Gastroesophageal sphincter (tissue), 4 donors: ENCODE data around the gene RBM6. TPM values are rescaled to one million over a fixed set of nuclear protein-coding genes. Genes with fewer than 3 reads are reported as not detected.

ENCODE experiments used
- ATAC-seq: fragments of 150-250 bp; one replicate; pipeline ENCODE4 v1.9.1; 2016; ENCODE audit warnings: mild to moderate bottlenecking, moderate library complexity
- H3K27ac ChIP-seq, 4 donors: fragments of 200-600 bp; sonication (generic) in 3 of 4; 1 replicate in 3 of 4; 2 replicates in 1 of 4; pipeline ENCODE4 v1.5.1; 2016 to 2019
- H3K27me3 ChIP-seq: fragments of 200-600 bp; sonication (generic); one replicate; pipeline ENCODE4 v1.5.1; 2019
- H3K36me3 ChIP-seq, 2 donors: fragments of 200-600 bp; sonication (generic); one replicate each; pipeline ENCODE4 v1.5.1; 2019; ENCODE audit warnings: control low read depth in 1 of 2
- H3K4me1 ChIP-seq, 3 donors: fragments of 200-600 bp; sonication (generic); 1 replicate in 2 of 3; 2 replicates in 1 of 3; pipeline ENCODE4 v1.5.1; 2016 to 2019; ENCODE audit warnings: control low read depth in 2 of 3
- H3K4me3 ChIP-seq, 2 donors: fragments of 200-600 bp; sonication (generic); one replicate each; pipeline ENCODE4 v1.5.1; 2019; ENCODE audit warnings: mild to moderate bottlenecking in 1 of 2, moderate library complexity in 1 of 2
- H3K9me3 ChIP-seq, 3 donors: fragments of 200-600 bp; sonication (generic); one replicate each; pipeline ENCODE4 v1.5.1; 2017 to 2019; ENCODE audit warnings: control low read depth in 2 of 3
- EP300 ChIP-seq: sonication (generic); formaldehyde crosslinking; IDR thresholded peaks from one replicate; pipeline ENCODE4 v1.6.1; 2017; ENCODE audit warnings: antibody characterized with exemption, mild to moderate bottlenecking
- POLR2A ChIP-seq, 2 donors: fragments of 450-650 bp; IDR thresholded peaks; one replicate each; pipeline ENCODE4 v1.6.1; 2017; ENCODE audit warnings: antibody characterized with exemption in 2 of 2, mild to moderate bottlenecking in 2 of 2, moderate library complexity in 1 of 2
- POLR2AphosphoS5 ChIP-seq: sonication (generic); formaldehyde crosslinking; IDR thresholded peaks from one replicate; pipeline ENCODE4 v1.6.1; 2017; ENCODE audit warnings: antibody characterized with exemption
- WGBS, 2 donors: methylation state at CpG; one replicate each; pipeline ENCODE4 v1.1.5; 2018; ENCODE audit warnings: low coverage in 1 of 2; 5-methylcytosine and 5-hydroxymethylcytosine counted together
- total RNA-seq, 4 donors: library from RNA; depleted of rRNA; stranded (reverse); fragments of >200 nt; gene quantifications; one replicate each; pipeline ENCODE4 v1.1.0, GENCODE V29; 2016
- TF ChIP-seq, protein P1 (sequence below), 4 experiments: fragments of 200-600 bp in 2 of 4; fragments of 450-650 bp in 2 of 4; sonication (generic) in 1 of 4; IDR thresholded peaks; one replicate each; pipeline ENCODE4 v1.5.1; 2017 to 2019; ENCODE audit warnings: antibody characterized with exemption in 4 of 4, mild to moderate bottlenecking in 2 of 4, moderate library complexity in 2 of 4

Gene RBM6
- total RNA-seq, 4 donors from 2014 or later = 39.0 to 135 (median 84.2) TPM

GRCh38 chr3:49984394-49984793 is 44.4 kb downstream of the RBM6 start:
- TF ChIP-seq POLR2A (IDR thresholded peaks at IDR 0.05) = no peak
- TF ChIP-seq EP300 = no peak
- TF ChIP-seq, protein P1, sequence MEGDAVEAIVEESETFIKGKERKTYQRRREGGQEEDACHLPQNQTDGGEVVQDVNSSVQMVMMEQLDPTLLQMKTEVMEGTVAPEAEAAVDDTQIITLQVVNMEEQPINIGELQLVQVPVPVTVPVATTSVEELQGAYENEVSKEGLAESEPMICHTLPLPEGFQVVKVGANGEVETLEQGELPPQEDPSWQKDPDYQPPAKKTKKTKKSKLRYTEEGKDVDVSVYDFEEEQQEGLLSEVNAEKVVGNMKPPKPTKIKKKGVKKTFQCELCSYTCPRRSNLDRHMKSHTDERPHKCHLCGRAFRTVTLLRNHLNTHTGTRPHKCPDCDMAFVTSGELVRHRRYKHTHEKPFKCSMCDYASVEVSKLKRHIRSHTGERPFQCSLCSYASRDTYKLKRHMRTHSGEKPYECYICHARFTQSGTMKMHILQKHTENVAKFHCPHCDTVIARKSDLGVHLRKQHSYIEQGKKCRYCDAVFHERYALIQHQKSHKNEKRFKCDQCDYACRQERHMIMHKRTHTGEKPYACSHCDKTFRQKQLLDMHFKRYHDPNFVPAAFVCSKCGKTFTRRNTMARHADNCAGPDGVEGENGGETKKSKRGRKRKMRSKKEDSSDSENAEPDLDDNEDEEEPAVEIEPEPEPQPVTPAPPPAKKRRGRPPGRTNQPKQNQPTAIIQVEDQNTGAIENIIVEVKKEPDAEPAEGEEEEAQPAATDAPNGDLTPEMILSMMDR (IDR thresholded peaks at IDR 0.05) = no peak
- TF ChIP-seq POLR2AphosphoS5 = no peak
- H3K36me3 ChIP-seq = peaks cover 0 to 36% of the 10 kb centered on the region in 2 donors

DNA sequence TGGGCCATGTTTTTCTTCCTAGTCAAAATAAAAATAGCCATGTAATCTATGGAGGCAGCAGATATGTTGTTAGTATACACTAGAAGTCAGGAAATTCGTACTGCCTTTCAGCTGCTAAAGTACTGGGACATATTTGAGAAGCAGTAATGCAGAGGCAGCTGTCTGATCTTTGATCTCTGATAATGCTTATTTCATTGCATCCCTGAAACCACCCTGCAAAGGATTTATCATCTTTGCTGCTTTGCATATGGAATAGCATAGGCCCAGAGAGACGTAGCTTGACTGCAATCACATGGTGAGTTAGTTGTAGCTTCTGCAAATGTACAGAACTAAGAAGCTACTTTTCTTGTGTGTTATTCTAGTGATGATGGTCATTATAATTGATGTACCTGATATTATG is 52.4 kb downstream of the RBM6 start:
- Histone ChIP-seq H3K4me3 (no peak overlapping the region), H3K4me1 (no peaks in the 10 kb centered on the region), H3K27ac (no peak overlapping the region), H3K9me3 (no peaks in the 10 kb centered on the region), H3K36me3 (peaks cover 0 to 51% of the 10 kb centered on the region in 2 donors), H3K27me3 (no peaks in the 10 kb centered on the region)
- TF ChIP-seq POLR2AphosphoS5 = no peak
- ATAC-seq = no peak
- 63 to 90% methylated on average over 1 to 2 of the region's 2 CpGs for WGBS, 2 donors

More at GRCh38 chr3:49984394-49984793, 44.4 kb downstream of the RBM6 start:
- Histone ChIP-seq H3K4me3 (no peak overlapping the region), H3K27ac (no peak overlapping the region), H3K27me3 (no peaks in the 10 kb centered on the region), H3K4me1 (peaks cover 0 to 9% (median 0%) of the 10 kb centered on the region in 3 donors), H3K9me3 (no peaks in the 10 kb centered on the region)
- 51% methylated on average over 6 of the region's 13 CpGs; no CpG with 5 or more reads in 1 of the 2 donors for WGBS, 2 donors
- ATAC-seq = no peak

- TF ChIP-seq EP300 = no peak
- no peak for TF ChIP-seq POLR2AphosphoS5
- TF ChIP-seq, protein P1 (IDR thresholded peaks at IDR 0.05) = no peak
- TF ChIP-seq POLR2A (IDR thresholded peaks at IDR 0.05) = no peak
- Histone ChIP-seq H3K4me1 (no peaks in the 10 kb centered on the region), H3K4me3 (no peak overlapping the region), H3K27me3 (no peaks in the 10 kb centered on the region), H3K36me3 (peaks cover 0 to 46% of the 10 kb centered on the region in 2 donors), H3K9me3 (no peaks in the 10 kb centered on the region), H3K27ac (no peak overlapping the region)
- WGBS, 2 donors = 64 to 86% methylated on average over 1 of the region's 1 CpG
- ATAC-seq = no peak
These were observed 54.5 kb downstream of the RBM6 start for GRCh38 chr3:49994476-49994875.

DNA sequence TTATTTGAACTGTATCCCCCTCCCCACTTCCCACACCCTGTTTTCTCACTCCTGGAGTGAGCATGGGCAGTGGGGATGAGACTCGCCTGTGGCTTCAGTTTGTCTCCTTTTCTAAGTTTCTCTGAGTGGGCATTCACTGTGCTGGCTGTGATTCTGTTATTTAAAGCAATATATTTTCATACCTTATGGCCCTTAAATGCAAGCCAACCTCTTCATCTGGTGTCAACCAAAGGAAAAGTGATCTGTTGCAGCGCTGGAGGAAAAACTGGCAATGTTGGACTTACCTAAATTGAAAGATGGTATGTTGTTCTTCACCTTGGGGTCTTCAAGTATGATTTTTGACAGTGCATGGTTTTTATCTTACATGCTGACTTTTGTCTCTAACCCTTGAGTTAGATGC is 56.1 kb downstream of the RBM6 start:
- TF ChIP-seq, protein P1 (IDR thresholded peaks at IDR 0.05) = no peak
- TF ChIP-seq EP300 = no peak
- no peak for TF ChIP-seq POLR2A (IDR thresholded peaks at IDR 0.05)
- TF ChIP-seq POLR2AphosphoS5 = no peak
- 89 to 95% methylated on average over 2 of the region's 2 CpGs for WGBS, 2 donors
- no peak overlapping the region for H3K4me3 ChIP-seq

DNA sequence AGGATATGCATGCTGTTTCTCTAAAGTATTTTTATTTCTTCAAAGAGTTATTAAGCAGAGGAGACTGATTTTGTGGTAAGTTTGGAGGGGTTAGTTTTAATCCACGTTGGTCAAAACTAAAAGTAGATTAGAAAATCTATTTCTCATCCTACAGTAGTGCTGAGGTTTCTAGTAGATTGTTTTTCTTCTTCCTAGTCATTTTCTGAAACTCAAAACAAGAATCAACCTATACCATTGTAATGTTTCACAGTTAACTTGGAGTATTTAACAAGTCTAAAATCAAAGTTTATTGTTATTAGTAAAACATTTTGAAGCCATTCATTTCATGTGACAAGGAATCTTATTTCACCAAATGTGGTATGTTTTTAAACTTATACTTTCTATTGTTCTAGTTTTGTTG is 57.9 kb downstream of the RBM6 start:
- Histone ChIP-seq H3K4me3 (no peak overlapping the region), H3K36me3 (peaks cover 0 to 65% of the 10 kb centered on the region in 2 donors), H3K27me3 (no peaks in the 10 kb centered on the region), H3K9me3 (no peaks in the 10 kb centered on the region), H3K27ac (no peak overlapping the region), H3K4me1 (no peaks in the 10 kb centered on the region)
- no peak for ATAC-seq
- 56 to 59% methylated on average over 1 of the region's 1 CpG for WGBS, 2 donors
- no peak for TF ChIP-seq EP300
- no peak for TF ChIP-seq POLR2A (IDR thresholded peaks at IDR 0.05)
- TF ChIP-seq, protein P1 (IDR thresholded peaks at IDR 0.05) = no peak
- no peak for TF ChIP-seq POLR2AphosphoS5

More for the DNA sequence above, 56.1 kb downstream of the RBM6 start:
- no peaks in the 10 kb centered on the region for H3K9me3 ChIP-seq
- ATAC-seq = no peak
- H3K27ac ChIP-seq = no peak overlapping the region
- peaks cover 0 to 50% of the 10 kb centered on the region in 2 donors for H3K36me3 ChIP-seq
- H3K4me1 ChIP-seq = no peaks in the 10 kb centered on the region
- no peaks in the 10 kb centered on the region for H3K27me3 ChIP-seq
